Calu3 (cell line): Measurements from ENCODE around the gene HIKESHI. TPM values are rescaled to one million over a fixed set of nuclear protein-coding genes. Genes with fewer than 3 reads are reported as not detected.

Experiments used
- BruUV-seq: library from RNA; stranded (reverse); fragments of 400-500 nt; replicated peaks from 2 replicates; lab custom pipeline; 2021; lab: Mats Ljungman, UMichigan
- CTCF ChIA-PET: fragments of 300-600 bp; sonication (Branson Sonifier 250); formaldehyde crosslinking; loops from one replicate; lab custom pipeline; 2022; ENCODE audit warnings: antibody characterized with exemption; lab: Charles Lee
- DNase-seq: peaks from one replicate; pipeline ENCODE4 v3.0.0; 2022
- H3K27ac Mint-ChIP-seq: one replicate; pipeline ENCODE4 v1.8.0; 2022; ENCODE audit warnings: mixed read lengths; ENCODE audit not compliant: unreplicated experiment
- H3K27me3 Mint-ChIP-seq: one replicate; pipeline ENCODE4 v1.8.0; 2022; ENCODE audit warnings: mixed read lengths; ENCODE audit not compliant: unreplicated experiment
- H3K36me3 Mint-ChIP-seq: one replicate; pipeline ENCODE4 v1.8.0; 2022; ENCODE audit warnings: mild to moderate bottlenecking, moderate library complexity, mixed read lengths; ENCODE audit not compliant: insufficient read depth, unreplicated experiment
- H3K4me1 Mint-ChIP-seq: one replicate; pipeline ENCODE4 v1.8.0; 2022; ENCODE audit warnings: mild to moderate bottlenecking, low read depth, mixed read lengths; ENCODE audit not compliant: unreplicated experiment
- H3K4me3 Mint-ChIP-seq: one replicate; pipeline ENCODE4 v1.8.0; 2022; ENCODE audit warnings: mild to moderate bottlenecking, low read depth, moderate library complexity, mixed read lengths; ENCODE audit not compliant: unreplicated experiment
- H3K9me3 Mint-ChIP-seq: one replicate; pipeline ENCODE4 v1.8.0; 2022; ENCODE audit warnings: low read depth, mixed read lengths; ENCODE audit not compliant: unreplicated experiment
- CTCF ChIP-seq: fragments of 200-600 bp; IDR thresholded peaks from one replicate; pipeline ENCODE4 v1.8.0; 2022; ENCODE audit warnings: antibody characterized with exemption; ENCODE audit not compliant: unreplicated experiment
- intact Hi-C: fragments of 100-400 bp; cut with micrococcal nuclease; formaldehyde crosslinking; loops from one replicate; pipeline ENCODE4 v1.10.0; 2022; ENCODE audit not compliant: unreplicated experiment
- total RNA-seq: library from RNA; stranded (reverse); gene quantifications from 2 replicates; pipeline ENCODE4 v1.2.3, GENCODE V29; 2022

HIKESHI gene
- total RNA-seq, 1 experiment from 2014 or later: 22.9 TPM

GRCh38 chr11:86265194-86265593 lies 36.8 kb upstream of the HIKESHI start:
- intact Hi-C loops: no loop called here
- no peak overlapping the region for H3K4me3 Mint-ChIP-seq
- H3K9me3 Mint-ChIP-seq: no peaks in the 10 kb centered on the region
- CTCF ChIA-PET: no interaction called here
- no peak overlapping the region for H3K27ac Mint-ChIP-seq
- no peaks in the 10 kb centered on the region for H3K4me1 Mint-ChIP-seq
- peaks cover 10% of the 10 kb centered on the region for H3K36me3 Mint-ChIP-seq
- TF ChIP-seq CTCF: no peak
- no TSS peak for BruUV-seq
- no peaks in the 10 kb centered on the region for H3K27me3 Mint-ChIP-seq
- DNase-seq: no peak

- BruUV-seq: no TSS peak
Observed at GRCh38 chr11:86269645-86270044, 32.4 kb upstream of the HIKESHI start.

GRCh38 chr11:86274503-86274902 lies 27.5 kb upstream of the HIKESHI start:
- no peak for TF ChIP-seq CTCF
- CTCF ChIA-PET: no interaction called here
- Mint-ChIP-seq H3K27me3 (no peaks in the 10 kb centered on the region), H3K27ac (no peak overlapping the region), H3K4me3 (no peak overlapping the region), H3K4me1 (no peaks in the 10 kb centered on the region), H3K9me3 (no peaks in the 10 kb centered on the region), H3K36me3 (peaks cover 29% of the 10 kb centered on the region)
- intact Hi-C loops: no loop called here
- BruUV-seq: no TSS peak
- DNase-seq: no peak

More at GRCh38 chr11:86269645-86270044, 32.4 kb upstream of the HIKESHI start:
- Mint-ChIP-seq H3K36me3 (peaks cover 12% of the 10 kb centered on the region), H3K27ac (no peak overlapping the region), H3K9me3 (no peaks in the 10 kb centered on the region), H3K4me3 (no peak overlapping the region), H3K4me1 (no peaks in the 10 kb centered on the region), H3K27me3 (no peaks in the 10 kb centered on the region)
- intact Hi-C loops: no loop called here
- TF ChIP-seq CTCF: no peak
- CTCF ChIA-PET: no interaction called here
- DNase-seq: no peak

GRCh38 chr11:86274999-86275398 lies 27.0 kb upstream of the HIKESHI start:
- Mint-ChIP-seq H3K4me3 (no peak overlapping the region), H3K36me3 (peaks cover 28% of the 10 kb centered on the region), H3K27me3 (no peaks in the 10 kb centered on the region), H3K4me1 (no peaks in the 10 kb centered on the region), H3K27ac (no peak overlapping the region), H3K9me3 (no peaks in the 10 kb centered on the region)
- no peak for TF ChIP-seq CTCF
- CTCF ChIA-PET: no interaction called here
- DNase-seq: no peak
- BruUV-seq: no TSS peak
- intact Hi-C loops: no loop called here
